HG02884 (cell line): ENCODE measurements around the gene SCN1A.
"Not testable (repeated sequence)": the region's sequence is repeated elsewhere in the genome, so short reads cannot be mapped to it uniquely, and the experiment has no call there.

Experiments used
- ATAC-seq: cut with Tn5 transposase; IDR thresholded peaks from one replicate; pipeline ENCODE4 v1.9.1; 2021; ENCODE audit warnings: mild to moderate bottlenecking, moderate library complexity; ENCODE audit not compliant: unreplicated experiment

Gene SCN1A

DNA sequence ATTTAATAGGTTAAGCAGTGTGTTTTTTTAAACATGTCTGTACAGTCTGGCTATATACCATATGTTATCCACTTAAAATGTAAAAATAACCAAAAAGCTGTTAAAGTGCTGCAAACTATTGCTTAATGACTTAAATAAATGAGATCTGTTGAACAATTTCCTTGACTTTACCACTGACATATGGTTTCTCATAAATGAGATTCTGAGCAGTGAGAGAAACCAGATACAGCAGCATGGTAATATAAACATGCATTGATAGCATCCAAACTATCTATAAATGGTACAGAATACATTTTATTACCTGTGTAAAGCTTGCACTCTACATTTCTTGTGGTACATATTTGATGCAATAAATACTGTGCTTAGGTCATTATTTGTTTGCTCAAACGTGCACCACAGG lies 138.0 kb downstream of the SCN1A start:
- no peak for ATAC-seq

DNA sequence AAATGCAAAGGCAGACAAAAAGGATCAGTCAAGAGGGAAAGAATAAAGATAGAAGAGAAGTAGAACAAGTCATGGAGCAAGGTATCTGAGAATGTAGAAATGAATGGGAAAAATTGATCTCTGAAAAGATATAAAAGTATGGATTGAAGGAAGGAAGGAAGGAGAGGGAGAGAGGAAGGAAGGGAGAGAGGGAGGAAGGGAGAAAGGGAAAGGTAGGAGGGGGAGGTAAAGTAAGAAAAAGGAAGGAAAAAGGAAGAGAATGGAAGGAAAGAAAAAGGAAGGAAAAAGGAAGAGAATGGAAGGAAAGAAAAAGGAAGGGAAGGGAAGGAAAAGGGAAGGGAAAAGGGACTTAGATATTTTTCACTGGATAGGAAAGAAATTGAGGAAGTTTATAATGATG lies 142.7 kb downstream of the SCN1A start:
- ATAC-seq: no peak

DNA sequence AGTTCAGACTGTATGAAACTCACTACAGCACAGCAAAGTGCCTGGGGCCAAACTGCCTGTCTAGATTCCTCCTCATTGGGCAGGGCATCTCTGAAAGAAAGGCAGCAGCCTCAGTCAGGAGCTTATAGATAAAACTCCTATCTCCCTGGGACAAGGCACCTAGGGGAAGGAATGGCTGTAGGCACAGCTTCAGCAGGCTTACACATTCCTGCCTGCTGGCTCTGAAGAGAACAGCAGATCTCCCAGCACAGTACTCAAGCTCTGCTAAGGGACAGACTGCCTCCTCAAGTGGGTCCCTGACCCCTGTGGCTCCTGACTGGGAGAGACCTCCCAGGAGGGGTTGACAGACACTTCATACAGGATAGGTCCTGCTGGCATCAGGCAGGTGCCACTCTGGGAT lies 155.7 kb downstream of the SCN1A start:
- not testable (repeated sequence) for ATAC-seq

DNA sequence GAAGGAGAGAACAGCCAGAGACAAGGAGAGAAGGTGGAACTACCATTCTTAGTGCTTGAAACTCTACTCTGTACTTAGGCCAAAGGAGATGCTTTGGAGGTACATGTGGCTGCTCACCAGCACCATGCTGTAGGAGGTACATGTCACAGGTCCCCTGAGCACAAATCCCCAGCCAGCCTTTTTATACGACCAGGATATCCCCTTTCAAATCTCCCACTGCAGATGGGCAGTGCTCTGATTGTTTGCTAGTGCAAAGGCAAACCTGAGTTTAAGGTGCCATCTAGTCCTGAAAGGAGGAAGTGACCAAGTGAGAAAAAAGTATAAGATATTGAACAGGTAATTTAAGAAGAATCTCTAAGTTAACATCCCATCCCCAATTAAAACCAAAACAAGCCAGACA lies 157.2 kb downstream of the SCN1A start:
- ATAC-seq: no peak

DNA sequence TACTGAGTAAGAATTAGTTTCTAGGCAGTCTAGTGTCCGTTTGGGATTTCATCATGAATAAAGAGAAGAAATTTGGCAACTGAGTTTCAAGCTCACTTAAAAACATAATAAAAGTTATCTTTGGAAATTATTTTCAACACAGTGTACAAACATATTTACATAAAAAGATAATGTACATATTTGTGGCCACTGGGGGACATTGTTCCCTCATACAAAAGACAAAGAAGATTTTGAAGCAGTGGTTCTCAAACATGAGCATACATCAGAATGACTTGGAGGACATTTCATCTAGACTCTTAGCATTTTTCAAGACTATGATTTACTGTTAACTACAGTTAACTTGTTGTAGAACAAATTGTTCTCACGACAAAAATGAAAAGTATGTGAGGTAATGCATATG lies 158.6 kb downstream of the SCN1A start:
- no peak for ATAC-seq

DNA sequence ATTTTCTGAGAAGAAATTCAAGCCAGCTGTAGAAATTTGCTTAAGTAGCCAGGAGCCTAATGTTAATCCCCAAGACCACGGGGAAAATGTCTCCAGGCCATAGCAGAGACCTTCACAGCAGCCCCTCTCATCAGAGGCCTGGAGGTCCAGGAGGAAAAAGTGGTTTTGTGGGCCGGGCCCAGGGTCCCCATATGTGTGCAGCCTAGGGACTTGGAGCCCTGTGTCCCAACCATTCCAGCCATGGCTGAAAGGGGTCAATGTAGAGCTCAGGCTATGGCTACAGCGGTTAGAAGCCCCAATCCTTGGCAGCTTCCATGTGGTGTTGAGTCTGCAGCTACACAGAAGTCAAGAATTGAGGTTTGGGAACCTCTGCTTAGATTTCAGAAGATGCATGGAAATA lies 160.1 kb downstream of the SCN1A start:
- ATAC-seq: no peak

DNA sequence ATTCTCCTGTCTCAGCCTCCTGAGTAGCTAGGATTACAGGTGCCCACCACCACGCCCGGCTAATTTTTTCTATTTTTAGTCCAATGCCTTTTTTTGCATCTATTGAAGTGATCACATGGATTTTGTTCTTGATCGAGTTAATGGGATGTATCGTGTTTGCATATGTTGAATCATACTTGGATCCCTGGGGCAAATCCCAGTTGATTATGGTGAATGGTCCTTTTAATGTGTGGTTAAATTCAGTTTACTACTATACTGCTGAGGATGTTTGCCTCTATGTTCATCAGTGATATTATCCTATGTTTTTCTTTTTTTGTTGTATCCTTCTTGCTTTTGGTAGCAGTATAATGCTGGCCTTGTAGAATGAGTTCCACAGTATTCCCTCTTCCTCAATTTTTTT lies 166.0 kb downstream of the SCN1A start:
- ATAC-seq: no peak

DNA sequence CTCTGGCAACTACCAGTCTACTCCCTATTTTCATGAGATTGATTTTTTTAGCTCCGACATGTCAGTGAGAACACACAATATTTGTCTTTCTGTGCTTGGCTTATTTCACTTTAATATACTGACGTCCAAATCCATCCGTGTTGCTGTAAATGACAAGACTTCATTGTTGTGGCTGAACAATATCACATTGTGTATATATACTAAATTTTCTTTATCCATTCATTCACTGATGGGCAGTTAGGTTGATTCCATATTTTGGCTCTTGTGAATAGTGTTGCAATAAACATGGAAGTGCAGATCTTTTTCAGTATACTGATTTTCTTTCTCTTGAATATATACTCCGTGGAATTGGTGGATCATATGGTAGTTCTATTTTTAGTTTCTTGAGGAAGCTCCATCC lies 168.4 kb downstream of the SCN1A start:
- no peak for ATAC-seq

DNA sequence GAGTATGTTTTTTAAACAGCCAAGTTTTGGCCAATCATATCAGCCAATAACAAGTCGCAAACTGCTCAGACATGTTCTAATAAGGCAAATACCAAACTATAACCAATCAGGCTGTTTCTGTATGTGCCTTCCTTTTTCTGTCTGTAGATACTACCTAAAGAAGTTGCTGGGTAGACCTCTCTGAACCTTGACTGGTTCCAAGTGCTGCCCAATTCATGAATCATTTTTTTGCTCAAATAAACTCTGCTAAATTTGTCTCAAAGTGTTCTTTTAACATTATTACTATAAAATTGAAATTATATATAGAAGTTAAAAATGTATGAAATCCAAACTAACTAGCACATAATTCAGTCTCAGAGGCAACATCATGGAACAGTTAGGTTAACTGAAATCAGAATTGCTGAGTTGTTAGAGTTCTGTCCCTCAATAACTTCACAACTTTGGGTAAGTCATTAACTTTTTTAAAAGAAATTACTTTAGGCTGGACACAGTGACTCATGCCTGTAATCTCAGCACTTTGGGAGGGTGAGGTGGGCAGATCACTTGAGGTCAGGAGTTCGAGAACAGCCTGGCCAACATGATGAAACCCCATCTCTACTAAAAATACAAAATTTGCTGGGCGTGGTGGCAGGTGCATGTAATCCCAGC lies 169.4 kb downstream of the SCN1A start:
- no peak for ATAC-seq

DNA sequence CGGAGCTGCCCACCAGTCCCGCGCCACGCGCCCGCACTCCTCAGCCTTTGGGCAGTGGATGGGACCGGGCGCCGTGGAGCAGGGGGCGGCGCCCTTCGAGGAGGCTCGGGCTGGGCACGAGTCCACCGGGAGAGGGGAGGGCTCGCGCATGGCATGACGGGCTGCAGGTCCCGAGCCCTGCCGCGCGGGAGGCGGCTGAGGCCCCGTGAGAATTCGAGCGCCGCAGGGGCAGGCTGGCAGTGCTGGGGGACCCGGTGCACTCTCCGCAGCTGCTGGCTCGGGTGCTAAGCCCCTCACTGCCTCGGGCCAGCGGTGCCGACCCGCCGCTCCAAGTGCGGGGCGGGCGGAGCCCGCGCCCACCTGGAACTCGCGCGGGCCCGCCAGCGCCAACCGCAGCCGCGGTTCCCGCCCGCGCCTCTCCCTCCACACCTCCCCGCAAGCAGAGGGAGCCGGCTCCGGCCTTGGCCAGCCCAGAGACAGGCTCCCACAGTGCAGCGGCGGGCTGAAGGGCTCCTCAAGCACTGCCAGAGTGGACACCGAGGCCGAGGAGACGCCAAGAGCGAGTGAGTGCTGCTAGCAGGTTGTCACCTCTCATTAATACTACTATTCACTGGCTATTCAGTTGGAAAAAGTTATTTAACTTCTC lies 170.7 kb downstream of the SCN1A start:
- no peak for ATAC-seq

DNA sequence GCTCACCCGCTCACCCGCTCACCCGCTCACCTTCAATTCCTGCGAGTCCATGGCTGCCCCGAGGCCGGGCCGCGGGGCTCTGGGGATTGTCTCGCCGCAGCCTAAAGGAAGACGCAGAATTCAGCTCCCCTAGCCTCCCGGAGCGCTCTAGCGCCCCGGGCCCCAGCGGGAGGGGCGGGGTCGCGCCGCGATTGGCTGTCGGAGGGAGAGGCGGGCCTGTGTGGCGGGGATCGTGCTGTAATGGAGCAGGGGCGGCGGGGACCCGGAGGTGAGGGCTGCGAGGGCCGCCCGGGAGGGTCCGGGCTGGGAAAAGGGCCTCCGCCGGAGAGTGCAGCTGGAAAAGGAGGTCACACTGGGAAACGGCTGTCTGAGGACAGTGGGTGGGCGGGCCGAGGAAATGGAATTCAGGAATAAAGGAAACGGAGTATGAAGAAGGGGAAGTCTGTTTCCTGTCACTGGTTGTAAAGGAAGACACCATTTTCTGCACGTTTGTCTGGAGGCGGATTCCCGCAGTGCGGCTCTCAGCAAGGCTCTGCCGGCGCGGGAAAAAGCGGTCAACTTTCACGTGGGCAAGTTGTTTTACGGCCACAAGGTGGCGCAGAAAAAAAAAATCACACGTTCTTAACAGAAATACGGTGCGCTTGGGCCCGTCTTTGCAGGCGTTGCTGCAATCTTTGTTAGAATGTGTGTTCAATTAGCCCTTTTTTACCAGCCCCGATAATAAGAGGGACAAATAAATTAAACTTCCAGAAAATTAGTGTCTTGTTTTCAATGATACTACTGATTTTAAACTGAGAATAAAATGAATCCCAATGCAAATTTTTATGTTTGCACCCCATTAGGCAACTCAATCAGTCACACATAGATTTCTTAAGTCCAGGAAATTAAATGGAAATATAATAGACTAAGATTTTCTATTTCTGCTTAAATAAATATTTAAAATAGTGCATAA lies 173.9 kb downstream of the SCN1A start, which contains the start of gene TTC21B:
Gene TTC21B (minus strand): TSS at position 122 of the 952 bp plus-strand sequence. CDS start 71 bp downstream, at position 51.
- peak; percentile 93 for ATAC-seq

DNA sequence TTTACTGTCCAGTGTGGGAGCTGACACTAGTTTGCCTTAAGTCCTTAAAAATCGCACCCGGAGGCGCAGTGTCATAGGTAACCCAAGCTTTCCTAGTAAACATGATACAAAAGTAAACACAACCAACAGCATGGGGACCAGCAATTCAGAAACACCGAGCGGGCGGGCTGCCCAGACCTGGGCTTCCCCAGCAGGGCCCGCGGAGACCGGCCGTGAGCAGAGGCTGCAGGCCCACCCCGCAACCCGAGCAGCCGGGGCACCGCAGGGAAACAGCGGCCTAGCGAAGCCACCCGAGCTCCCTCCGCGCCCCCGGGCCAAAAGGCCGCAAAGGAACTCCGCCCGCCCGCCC lies 174.5 kb downstream of the SCN1A start:
- peak; percentile 32 for ATAC-seq

DNA sequence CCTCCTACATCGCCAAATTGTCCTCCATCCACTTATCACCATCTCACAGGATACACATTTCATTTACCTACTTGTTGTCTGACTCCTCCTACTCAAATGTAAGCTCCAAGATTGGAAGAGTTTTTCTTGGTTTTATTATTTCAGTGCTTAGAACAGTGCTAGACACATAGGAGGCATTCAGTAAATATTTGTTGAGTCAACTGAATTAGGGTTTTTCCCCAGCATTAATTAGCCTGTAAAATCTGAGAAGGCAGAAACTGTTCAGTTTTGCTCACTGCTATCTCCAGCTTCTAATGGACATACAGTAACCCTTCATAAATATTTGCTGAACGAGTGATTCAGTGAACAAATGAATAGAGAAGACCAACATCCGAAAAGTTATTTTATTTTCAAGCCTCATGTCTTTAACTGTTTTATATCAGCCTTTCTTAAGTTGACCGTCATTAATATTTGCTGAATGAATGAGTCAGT lies 175.0 kb downstream of the SCN1A start:
- no peak for ATAC-seq

DNA sequence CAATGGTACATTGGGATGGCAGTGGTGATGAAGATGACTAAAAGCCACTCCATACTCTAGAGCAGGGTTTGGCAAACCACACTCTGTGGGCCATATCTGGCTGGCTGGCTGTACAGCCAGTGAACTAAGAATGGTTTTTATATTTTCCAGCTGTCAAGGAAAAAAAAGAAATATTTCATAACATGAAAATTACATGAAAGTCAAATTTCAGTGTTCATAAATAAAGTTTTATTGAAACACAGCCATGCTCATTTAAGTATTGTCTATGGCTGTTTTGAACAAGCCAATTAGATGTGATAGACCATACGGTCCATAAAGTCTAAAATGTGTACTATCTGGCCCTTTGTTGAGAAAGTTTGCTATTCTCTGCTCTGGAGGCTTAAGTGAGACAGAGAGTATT lies 175.7 kb downstream of the SCN1A start:
- no peak for ATAC-seq

DNA sequence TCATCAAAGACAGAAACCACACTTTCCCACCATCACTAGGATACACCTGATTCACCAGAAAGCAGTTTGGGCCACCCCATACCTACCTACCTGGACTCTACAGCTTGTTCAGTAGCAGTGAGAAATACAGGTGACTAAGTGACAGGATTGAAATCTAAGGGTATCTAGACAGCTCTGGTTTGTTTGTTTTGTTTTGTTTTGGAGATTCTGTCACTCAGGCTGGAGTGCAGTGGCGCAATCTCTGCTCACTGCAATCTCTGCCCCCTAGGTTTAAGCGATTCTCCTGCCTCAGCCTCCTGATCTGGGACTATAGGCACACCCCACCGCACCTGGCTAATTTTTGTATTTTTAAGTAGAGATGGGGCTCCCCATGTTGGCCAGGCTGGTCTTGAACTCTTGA lies 177.4 kb downstream of the SCN1A start:
- no peak for ATAC-seq

DNA sequence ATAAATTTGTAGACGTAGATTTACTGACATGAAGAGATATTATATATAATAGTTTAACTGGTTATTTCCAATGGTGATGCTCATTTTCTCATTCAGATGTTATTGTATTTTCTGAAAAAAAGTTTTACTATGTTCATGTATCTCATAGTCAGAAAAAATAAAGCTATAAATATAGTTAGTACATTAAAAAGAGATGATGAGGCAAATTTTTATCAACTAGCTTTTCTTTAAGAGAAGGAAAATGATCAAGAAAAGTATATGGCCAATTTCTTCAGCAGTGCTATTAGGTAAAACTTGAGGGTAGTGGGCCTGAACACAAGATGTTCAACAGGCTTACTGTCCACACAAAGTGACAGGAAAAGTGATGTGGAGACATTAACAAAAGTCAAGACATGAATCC lies 186.0 kb downstream of the SCN1A start:
- ATAC-seq: no peak

DNA sequence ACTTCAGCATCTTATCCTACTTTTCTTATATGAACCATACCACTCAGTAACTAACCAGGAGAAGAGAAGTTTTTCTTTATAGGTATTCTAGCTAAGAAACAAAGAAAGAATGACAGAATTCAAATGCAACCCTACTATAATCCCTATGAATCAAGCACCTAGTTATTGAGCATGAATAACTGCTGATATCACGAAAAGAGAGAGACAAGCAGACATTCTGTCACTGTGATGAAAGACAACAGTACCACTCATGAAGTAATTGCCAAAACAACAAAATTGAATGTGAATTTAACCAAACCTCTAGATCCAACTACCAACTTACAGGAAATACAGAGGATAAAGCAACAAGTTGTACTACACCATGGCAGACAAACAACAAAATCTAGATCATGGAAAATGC lies 189.6 kb downstream of the SCN1A start:
- ATAC-seq: no peak
